Glutamatergic neuron (in vitro differentiated cells): ENCODE results near the gene ACIN1. TPM values are rescaled to one million over a fixed set of nuclear protein-coding genes. Genes with fewer than 3 reads are reported as not detected.

Experiments used
- DNase-seq: peaks from one replicate; pipeline ENCODE4 v3.0.0; 2022
- H3K27ac Mint-ChIP-seq: one replicate; pipeline ENCODE4 v1.8.0; 2020; ENCODE audit warnings: mild to moderate bottlenecking, mixed read lengths, inconsistent platforms; ENCODE audit not compliant: unreplicated experiment
- H3K27me3 Mint-ChIP-seq: one replicate; pipeline ENCODE4 v1.8.0; 2020; ENCODE audit warnings: mild to moderate bottlenecking, moderate library complexity, mixed read lengths, inconsistent platforms; ENCODE audit not compliant: unreplicated experiment
- H3K36me3 Mint-ChIP-seq: one replicate; pipeline ENCODE4 v1.8.0; 2020; ENCODE audit warnings: mild to moderate bottlenecking, mixed read lengths, inconsistent platforms; ENCODE audit not compliant: unreplicated experiment
- H3K4me1 Mint-ChIP-seq: one replicate; pipeline ENCODE4 v1.8.0; 2020; ENCODE audit warnings: mild to moderate bottlenecking, low read depth, mixed read lengths, inconsistent platforms; ENCODE audit not compliant: unreplicated experiment
- H3K4me3 Mint-ChIP-seq: one replicate; pipeline ENCODE4 v1.8.0; 2020; ENCODE audit warnings: mild to moderate bottlenecking, mixed read lengths, inconsistent platforms; ENCODE audit not compliant: unreplicated experiment
- H3K9me3 Mint-ChIP-seq: one replicate; pipeline ENCODE4 v1.8.0; 2020; ENCODE audit warnings: mild to moderate bottlenecking, moderate library complexity, mixed read lengths, inconsistent platforms; ENCODE audit not compliant: unreplicated experiment
- CTCF ChIP-seq: fragments of 200-600 bp; sonication (generic); IDR thresholded peaks from one replicate; pipeline ENCODE4 v1.5.0; 2021; ENCODE audit not compliant: partially characterized antibody, unreplicated experiment
- total RNA-seq: library from RNA; stranded (reverse); fragmentation: NEBNext Ultra II Directional; extraction: Animal tissue kit (Norgen Biotek cat#: 25700); gene quantifications from one replicate; pipeline ENCODE4 v1.2.1, GENCODE V29; 2021; ENCODE audit not compliant: unreplicated experiment

ACIN1 gene
- total RNA-seq, 1 donor from 2014 or later: 341 TPM

DNA sequence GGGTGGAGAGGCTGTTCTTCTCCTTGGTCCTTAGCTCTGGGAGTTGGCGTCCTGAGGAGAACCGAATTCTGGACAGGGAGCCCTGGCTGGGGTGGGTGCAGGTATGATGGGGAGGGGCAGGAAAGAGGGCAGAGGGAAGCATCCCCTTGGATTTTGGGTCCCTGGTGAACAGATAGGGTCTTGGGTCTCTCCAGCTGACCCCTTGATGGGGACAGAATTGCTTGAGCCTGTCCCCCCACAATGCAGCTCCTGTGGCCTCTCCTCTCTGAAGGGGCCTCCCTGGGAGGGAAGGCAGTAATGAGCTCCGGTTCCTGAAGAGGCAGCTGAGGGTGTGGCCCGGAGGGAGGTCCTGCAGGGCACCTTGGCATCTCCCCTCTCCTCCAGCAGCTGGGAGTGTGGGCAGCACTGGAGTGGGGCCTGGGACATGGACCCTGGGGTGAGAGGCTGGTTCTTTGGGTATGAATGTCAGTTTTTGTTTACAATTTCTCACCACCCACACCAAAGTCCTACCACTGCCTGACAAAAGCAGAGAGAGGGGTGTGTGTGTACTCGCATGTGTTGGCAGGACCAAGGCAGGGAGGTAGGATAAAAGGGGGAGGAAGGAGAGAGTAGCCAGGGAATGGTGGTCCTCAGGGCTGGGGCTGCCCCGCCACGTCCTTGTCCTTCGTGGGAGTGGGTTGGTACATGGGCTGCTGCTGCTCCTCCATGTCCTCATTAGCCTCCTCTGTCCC, 31.8 kb upstream of the ACIN1 start:
- no peak for DNase-seq
- peaks cover 4% of the 10 kb centered on the region for H3K9me3 Mint-ChIP-seq
- no peak overlapping the region for H3K4me3 Mint-ChIP-seq
- H3K27ac Mint-ChIP-seq: no peak overlapping the region
- H3K36me3 Mint-ChIP-seq: peaks cover 11% of the 10 kb centered on the region
- H3K4me1 Mint-ChIP-seq: no peaks in the 10 kb centered on the region
- H3K27me3 Mint-ChIP-seq: peaks cover 7% of the 10 kb centered on the region
- TF ChIP-seq CTCF: no peak

GRCh38 chr14:23125933-23126524, 31.1 kb upstream of the ACIN1 start:
- no peak for DNase-seq
- Mint-ChIP-seq H3K4me1 (peaks cover 3% of the 10 kb centered on the region), H3K27me3 (peaks cover 7% of the 10 kb centered on the region), H3K9me3 (peaks cover 4% of the 10 kb centered on the region), H3K36me3 (peaks cover 11% of the 10 kb centered on the region), H3K27ac (no peak overlapping the region), H3K4me3 (no peak overlapping the region)
- TF ChIP-seq CTCF: no peak

DNA sequence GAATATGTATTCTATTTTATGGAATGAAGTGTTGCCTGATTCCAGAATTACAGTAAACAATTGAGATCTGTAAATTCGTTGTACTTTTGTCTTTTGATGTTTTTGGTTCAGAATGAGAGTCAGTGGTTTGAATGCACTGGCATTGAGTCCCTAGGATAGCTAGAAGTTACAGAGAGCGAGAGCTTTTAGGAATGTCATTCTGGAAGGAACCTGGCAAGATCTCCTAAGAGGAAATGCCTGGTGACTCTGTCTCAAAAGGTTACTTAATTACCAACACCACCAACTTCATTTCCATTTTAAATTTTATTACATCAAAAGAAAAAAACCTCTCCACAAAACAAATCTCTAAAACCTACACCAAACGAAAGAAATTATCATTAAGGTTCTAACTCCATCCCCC, 30.1 kb upstream of the ACIN1 start:
- Mint-ChIP-seq H3K9me3 (peaks cover 6% of the 10 kb centered on the region), H3K27ac (no peak overlapping the region), H3K36me3 (peaks cover 11% of the 10 kb centered on the region), H3K27me3 (peaks cover 4% of the 10 kb centered on the region), H3K4me3 (no peak overlapping the region), H3K4me1 (peaks cover 9% of the 10 kb centered on the region)
- DNase-seq: no peak
- TF ChIP-seq CTCF: no peak

- Mint-ChIP-seq H3K4me1 (peaks cover 9% of the 10 kb centered on the region), H3K27me3 (peaks cover 4% of the 10 kb centered on the region), H3K27ac (no peak overlapping the region), H3K4me3 (no peak overlapping the region), H3K9me3 (peaks cover 6% of the 10 kb centered on the region), H3K36me3 (peaks cover 11% of the 10 kb centered on the region)
- DNase-seq: no peak
- TF ChIP-seq CTCF: no peak
These were observed 29.5 kb upstream of the ACIN1 start for GRCh38 chr14:23124337-23124954.

DNA sequence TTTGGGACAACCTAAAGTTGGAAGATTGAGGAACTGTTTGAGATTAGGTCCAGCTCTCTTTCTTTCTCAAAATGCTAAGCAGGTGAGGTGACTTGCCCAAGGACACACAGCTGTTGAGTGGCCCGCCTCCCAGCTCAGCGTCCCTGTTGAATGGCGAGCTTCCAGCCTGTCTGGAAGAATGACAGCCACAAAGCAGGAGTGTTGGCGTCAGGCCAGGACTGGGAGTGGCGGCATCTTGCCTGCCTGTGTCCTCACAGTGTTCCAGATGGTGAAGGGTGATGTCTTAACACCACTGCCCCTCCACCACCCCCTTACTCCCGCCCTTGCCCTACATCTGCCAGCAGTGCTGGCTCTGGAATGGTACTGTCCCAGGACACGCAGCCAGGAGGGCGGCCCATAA, 28.5 kb upstream of the ACIN1 start:
- H3K27me3 Mint-ChIP-seq: peaks cover 6% of the 10 kb centered on the region
- H3K4me3 Mint-ChIP-seq: no peak overlapping the region
- peaks cover 6% of the 10 kb centered on the region for H3K9me3 Mint-ChIP-seq
- no peak for TF ChIP-seq CTCF
- H3K4me1 Mint-ChIP-seq: peaks cover 9% of the 10 kb centered on the region
- H3K36me3 Mint-ChIP-seq: peaks cover 4% of the 10 kb centered on the region
- no peak overlapping the region for H3K27ac Mint-ChIP-seq
- DNase-seq: no peak
